Measurements from ENCODE around the gene WDR7.

DNA sequence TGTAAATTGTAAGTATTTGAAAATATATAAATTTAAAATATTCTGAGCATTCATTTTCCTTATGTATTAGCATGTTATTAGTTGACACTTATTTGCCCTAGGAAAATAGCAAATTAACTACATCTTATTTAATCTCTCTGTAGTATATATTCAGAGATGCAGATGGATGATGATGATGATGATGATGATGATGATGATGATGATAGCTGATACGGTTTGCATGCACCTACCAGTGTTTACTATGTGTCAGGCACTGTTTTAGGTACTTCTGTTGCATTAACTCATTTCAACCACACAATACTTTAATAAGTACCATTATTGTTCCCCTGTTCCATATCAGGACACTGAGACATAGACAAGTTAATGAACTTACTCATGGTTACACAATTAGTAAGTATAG, 304.3 kb downstream of the WDR7 start:
- TF ChIP-seq CTCF (IDR thresholded peaks at IDR 0.05; ENCODE audit: low read length) (no peak), EZH2 (optimal IDR thresholded peaks at IDR 0.05; ENCODE audit: low read depth, low read length) (no peak)
